Measurements from ENCODE around the gene MID1.

GRCh38 chrX:10457092-10457491 is 163.3 kb downstream of the MID1 start:
- TF ChIP-seq EP300 (IDR thresholded peaks at IDR 0.05) (no peak), CTCF (IDR thresholded peaks at IDR 0.05) (no peak)

Measured in tibial nerve (tissue), 4 donors.